ENCODE measurements around the gene STAB1.

Gene STAB1

DNA sequence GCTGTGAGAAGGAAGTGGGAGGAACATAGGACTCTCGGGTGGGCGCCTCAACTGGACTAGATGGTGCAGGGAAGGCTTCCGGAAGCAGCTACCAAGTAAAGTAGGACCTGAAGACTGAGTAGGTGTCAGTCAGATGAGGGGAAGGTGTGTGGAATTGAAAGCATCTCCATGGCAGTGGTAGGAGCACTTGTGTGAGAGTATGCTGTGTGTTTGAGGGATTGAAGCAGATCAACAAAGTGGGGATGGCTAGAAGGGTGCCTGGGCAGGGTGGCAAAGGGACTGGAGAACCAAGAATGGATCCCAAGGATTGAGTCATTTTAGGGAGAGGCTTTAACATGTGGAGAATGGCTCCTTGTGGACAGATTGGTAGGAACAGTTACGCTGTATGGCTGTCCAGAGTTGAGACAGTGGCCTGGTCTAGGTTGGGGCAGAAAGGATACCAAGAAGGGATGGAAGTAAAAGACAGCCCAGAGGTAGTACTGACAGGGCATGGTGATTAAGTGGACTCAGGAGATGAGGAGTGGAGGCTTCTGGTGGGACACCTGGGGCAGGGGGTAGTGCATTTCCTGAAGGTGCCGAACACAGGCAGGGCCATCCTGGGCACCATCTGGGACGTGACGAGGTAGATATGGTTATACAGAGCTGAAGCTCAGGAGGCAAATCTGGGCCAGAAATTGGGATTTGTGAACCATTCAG, 42.7 kb downstream of the STAB1 start:
- DNase-seq: no peak

DNA sequence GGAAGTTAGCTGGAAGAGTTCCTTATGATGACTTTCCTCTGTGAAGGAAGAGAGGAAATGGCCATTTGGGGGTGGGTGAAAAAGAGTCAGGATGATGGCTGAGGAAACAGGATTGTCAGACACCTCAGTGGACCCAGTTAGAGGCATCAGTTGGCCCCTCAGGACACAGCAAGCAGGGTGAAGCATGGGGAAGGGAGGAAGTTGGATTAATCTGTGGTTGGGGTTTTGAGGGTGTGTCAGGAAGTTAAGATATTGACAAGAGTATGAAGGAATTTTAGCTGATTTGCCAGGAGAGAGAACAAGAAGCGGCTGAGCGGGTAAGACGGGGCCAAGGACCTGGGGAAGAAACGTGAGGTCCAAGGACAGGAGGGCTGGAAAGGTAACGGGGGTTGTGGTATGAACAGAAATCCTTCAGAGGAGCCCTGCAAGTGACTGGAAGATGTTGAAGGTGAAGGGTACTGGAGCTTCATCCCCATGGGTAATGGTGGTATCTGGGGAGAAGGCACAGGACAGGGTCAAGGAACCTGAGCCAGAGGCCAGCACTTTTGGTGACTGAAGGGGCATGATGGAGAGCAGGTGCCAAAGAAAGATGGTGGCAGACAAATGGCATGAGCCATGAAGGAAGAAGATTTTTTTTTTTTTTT, 44.0 kb downstream of the STAB1 start:
- DNase-seq: no peak

DNA sequence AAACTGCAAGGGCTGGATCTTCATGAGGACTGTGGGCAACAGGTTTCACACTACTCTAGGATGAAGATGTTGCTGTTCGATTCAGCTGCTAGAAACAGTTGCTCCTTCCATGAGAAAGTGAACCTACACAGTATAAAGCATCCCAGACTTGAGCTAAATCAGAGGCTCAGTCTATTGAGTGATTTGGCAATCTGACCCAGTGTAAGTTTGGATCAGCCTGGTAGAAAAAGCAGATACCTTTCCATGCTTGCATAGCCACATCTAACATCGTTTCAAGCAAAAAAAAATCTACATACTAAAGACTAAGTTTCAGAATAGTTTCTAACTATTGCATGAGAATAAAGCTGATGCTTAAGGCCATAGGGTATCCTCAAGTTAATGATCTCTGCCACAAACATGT, 45.9 kb downstream of the STAB1 start:
- no peak for DNase-seq

DNA sequence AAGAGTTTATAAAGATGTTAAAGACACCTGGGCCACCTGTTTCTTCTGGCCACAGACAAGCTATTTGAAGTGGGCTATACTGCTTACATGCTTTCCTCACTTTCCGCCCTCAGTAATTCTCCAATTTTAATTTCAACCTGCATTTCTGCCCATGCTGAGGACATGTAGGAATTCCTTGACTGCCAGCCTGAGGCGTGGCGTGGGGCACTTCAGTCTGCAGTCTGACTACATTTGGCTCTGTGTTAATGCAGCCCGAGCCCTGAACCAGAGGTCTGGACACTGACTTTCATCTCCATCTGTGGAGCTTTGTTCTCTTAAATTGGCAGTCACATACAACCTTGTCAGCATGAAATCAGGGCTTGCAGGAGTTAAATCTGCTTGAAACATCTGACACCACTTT, 49.8 kb downstream of the STAB1 start:
- DNase-seq: no peak

DNA sequence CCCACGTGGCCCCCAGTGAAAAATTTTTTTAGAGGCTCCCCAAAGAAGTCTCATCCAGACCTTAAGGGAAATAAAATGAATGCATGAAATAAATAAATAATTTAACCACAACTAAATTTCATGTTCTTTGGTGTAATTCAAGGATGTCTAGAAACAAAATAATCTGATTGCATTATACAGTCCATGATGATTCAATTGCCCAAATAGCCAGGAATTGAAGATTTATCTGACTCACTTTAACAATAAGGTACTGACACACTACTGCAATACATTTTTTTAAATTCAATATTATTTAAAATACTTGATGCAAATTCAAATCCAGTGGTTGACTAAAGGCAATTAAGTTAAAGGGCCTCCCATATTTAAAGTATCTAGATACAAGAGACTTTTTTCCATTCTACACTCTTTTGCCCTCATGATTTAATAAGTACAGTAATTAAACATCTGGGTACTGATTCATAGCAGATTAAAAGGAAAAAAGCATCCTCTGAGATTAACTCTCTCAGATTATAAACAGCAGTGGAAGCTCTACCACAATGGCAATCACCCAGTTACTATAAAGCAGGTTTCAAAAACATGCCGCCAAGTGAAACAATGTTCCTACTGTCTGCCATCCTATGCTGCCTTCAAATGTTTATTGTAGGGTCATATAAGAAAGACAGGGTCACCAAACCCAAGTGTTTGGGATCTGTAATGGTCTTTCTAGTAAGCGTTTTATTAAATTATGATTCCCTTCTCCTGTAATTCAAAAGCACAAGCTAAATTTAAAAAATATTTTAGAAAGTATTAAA, 51.2 kb downstream of the STAB1 start:
- DNase-seq: no peak

DNA sequence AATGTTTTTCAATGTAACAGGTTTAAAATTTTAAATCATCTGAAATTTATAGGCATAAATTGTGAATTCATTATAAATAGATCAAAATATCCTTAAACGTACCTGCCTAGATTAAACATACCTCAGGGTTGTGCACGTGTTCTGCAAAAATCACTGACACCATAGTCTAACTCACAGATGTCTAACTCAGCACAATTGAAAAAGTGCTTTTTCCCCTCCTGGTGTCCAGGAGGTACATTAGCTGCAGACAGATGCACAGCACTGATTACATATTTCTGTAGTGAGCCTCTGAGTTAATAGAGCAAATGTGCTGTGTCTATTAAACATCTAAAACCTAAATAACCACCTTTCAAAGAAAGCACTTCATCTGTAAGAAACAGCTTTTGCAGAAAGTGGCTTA, 52.0 kb downstream of the STAB1 start:
- no peak for DNase-seq

DNA sequence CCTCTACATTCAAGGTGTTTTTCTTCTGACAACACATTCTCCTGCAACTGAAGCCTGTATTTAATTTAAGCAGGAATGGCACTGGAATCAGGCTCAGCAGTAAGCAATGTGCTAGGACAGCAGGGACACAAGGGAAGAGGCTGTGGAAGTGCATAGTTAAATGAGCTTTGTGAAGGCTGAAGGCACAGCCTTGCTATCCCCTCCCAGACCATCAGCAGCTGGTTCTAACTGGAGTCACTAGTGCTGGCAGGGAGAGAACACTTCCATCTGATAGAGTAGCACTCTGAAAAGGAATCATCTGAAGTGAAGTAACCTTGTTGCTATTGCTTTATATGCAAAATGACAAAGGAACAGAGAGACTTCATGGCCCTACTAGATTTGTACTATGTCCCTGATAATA, 56.0 kb downstream of the STAB1 start:
- no peak for DNase-seq

DNA sequence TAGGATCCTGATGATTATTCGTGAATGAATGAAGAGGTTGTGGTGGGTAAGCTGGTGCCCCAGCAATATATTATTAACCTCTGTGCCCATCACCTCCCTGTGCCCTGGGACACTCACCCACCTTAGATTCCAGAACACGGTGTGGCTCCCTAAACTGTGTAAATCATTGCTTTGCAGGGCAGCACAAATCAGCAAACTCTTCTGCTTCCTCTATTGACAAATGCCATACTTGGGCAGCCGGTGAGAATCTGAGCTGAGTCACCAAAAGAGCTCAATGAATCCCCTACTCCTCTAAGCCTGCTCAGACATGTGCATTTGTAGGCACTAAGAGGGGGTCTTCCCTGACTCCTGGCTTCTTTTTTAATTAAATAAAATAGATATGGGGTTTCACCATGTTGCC, 57.0 kb downstream of the STAB1 start:
- DNase-seq: no peak

DNA sequence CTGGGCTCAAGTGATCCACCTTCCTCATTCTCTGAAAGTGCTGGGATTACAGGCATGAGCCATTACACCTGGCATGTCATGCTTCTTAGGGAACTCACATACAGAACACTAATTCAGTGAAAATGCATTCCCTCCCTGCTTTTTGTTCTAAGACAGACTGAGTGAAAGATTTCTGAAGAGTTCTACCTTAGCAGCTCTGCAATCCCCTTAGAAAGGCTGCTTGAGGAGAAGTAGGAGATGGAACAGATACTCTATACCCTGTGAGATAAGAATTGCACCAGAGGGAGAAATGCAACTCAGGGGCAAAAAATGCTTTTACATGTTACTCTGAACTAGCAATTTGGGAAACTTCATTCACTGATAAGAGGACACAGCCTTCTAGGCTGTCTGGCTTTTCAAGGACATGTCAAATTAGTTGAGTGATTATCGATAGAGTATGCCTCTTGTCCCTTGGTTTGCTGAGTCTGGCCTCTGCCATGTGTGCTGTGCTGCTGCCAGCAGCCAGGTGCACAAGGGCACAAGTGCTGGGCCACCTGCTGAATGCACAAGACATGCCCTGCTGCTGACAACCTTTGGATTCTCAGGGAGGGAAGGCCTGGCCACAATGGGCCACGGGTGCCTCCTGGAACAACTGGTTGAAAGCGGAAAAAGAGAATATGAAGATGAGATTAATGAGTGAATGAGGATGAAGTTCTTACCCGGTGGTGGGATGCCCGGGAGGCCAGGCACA, 59.1 kb downstream of the STAB1 start:
- no peak for DNase-seq

DNA sequence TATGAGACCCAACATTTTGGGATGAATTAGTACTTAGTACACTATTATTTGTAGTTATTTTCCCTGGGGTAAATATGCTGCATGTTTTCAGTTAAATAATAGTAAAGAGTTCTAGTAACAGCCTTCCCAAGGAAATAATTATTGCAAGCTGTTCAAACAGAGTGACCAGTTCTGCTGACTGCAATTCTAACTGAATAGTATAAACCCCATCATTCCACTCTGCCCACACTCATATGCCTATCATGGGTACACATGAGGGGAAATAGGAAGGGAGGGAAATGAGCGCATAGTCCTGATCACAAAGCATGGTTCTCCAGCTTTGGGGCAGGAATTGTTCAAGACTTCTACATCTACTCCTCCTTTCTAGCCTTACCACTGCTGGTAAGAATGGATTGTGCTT, 59.9 kb downstream of the STAB1 start:
- no peak for DNase-seq

DNA sequence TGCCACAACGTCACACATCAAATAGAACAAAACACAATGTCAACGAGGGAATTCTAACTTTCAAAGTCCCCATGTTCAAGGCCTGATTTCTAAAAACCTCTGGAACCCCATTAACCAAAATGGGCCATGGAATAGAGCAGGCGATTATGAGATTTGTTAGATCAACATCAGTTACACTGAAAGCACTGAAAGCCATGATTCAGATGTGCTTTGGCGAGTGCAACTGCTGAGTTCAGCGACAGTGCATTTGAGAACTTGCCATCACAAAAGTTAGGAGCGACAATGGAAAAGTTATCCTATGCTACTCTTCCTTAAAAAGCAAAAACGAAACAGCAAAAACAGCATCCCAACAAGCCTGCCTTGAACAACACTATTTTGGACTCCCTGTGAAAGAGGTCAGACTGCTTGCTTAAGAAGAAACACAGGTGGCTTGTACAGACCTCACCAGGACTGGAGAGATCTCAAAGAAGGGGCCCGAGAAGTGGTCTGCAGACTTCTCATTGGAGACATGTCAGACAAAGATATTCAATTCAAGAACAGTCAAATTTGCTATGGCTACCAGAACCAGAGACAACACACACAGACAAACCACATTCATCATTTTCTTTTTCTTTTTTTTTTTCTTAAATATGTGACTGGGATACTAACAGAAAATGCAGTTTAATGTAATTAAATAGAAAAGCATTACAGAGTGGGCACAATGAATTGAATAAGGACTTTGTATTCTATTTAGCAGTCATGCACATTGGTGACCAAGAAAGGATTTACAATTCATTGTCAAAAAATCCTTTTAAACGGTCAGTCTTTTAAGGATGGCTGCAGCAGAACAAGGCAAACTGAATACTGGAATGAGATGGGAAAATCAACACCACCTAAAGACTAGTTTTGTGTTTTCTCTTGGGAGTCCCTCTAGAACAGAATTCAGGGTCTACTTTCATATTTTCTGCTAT, 62.1 kb downstream of the STAB1 start:
- DNase-seq: no peak

DNA sequence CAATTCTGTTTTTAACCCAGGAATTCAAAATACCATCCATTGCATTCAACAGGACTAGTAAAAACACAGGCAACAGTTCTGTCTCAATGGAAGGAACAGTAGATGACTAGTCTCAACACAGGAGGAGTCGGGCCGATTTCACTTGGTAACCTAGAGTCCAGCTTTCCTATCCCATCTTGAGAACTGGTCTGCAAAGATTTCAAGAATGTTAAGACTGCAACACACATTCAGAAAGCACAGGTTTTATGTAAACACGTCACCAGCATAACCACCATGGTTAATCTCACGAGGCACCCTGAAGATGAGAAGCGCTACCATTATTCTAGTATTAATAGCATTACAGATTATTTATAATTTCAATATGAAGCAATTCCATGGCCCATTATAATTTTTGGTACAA, 63.3 kb downstream of the STAB1 start:
- no peak for DNase-seq

DNA sequence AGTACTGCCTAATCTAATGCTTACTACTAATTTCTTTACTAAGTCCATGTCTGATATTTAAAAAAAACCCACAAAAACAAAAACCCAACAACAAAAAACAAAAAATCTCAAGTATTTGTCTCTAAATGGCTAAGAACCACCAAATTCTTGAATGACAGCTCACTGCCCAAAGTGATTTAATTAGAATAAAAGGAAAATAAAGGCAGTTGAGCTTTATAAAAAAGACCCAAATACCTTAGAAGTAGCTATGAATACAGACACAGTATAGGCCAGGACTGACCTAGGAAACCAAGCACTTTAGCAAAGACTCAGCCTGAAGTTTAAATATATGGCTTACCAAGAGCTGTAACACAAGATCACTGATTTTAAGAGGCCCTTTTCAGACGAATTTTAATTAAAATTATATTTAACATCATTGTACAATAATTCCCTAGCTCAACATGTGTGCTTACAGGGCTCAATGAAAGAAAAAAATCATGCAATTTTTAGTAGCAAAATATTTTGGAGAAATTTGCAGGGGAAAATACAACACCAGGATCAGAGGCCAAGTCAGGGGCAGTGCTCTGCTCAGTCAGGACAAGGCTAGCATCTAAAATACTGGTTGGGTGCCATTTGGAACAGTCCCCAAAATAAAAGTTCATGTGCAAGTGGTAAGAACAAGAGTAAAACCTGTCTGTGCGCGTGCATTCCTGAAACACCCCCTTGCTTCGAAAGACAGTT, 66.0 kb downstream of the STAB1 start:
- DNase-seq: no peak

DNA sequence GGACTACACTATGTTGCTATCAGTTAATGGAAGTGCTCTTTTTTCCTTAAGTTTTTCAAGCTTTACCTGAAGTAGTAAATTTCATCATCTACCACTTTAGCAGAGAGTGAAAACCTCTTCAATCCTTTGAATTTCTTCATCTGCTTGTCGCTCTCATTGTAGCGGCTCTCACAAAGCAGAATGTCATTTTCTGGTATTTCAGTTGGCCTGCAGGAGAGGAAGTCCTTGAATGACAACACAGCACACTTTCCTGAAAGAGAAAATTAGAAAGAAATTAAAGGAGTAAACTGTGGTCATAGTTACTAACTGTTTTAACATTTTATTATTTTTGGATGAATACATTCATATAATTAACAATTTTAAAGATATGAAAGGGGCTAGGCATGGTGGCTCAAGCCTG, 68.8 kb downstream of the STAB1 start:
- DNase-seq: no peak

DNA sequence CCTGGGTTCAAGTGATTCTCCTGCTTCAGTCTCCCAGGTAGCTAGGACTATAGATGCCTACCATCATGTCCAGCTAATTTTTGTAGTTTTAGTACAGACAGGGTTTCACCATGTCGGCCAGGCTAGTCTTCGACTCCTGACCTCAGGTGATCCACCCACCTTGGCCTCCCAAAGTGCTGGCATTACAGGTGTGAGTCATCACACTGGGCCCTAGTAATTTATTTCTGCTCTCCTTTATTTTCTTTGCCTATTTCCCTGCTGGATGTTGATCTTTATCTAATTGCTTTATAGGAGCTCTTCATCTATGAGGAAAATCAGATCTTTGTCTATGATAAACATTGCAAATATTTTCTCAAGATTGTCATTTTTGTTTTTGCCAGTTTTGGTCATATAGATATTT, 72.9 kb downstream of the STAB1 start:
- no peak for DNase-seq

DNA sequence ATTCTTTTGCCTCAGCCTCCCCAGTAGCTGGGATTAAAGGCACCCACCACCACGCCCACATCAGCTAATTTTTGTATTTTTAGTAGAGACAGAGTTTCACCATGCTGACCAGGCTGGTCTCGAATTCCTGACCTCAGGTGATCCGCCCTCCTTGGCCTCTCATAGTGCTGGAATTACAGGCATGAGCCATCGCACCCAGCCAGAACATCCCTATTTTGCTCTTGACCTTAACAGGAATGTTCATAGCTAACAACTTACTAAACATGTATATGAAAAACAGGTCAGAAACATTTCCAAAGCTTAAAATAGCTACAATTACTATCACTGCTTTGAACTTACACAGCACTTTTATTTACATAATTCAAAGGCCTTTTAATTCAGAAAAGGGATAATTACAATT, 74.9 kb downstream of the STAB1 start:
- DNase-seq: no peak

DNA sequence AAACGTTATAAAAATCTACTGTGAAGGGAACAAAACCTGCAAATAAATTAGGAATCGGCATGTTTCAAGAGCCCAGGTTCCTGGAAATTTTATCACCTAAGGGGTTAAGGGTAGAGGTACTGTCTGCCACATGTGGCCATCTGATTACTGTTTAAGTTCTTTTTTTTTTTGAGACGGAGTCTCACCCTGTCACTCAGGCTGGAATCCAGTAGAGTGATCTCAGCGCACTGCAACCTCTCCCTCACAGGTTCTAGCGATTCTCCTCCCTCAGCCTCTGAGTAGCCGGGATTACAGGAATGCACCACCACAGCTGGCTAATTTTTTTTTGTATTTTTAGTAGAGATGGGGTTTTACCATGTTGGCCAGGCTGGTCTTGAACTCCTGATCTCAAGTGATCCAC, 77.1 kb downstream of the STAB1 start:
- no peak for DNase-seq

Measured in NCI-H1105 (cell line).